H7 (cell line): ENCODE measurements around the gene SIGLECL1. TPM values are rescaled to one million over a fixed set of nuclear protein-coding genes. Genes with fewer than 3 reads are reported as not detected.

Experiments used
- DNase-seq: peaks from one replicate; pipeline ENCODE4 v3.0.0; 2012
- H3K27me3 ChIP-seq: 2 replicates; pipeline ENCODE4 v1.6.0; 2011; ENCODE audit warnings: mild to moderate bottlenecking, low read length; ENCODE audit not compliant: control insufficient read depth, insufficient read depth
- H3K36me3 ChIP-seq: replicated peaks from 2 replicates; pipeline ENCODE4 v1.5.1; 2011; ENCODE audit warnings: low read length; ENCODE audit not compliant: control insufficient read depth, insufficient read depth
- H3K4me3 ChIP-seq: 2 replicates; pipeline ENCODE4 v1.5.1; 2011; ENCODE audit warnings: low read depth, mild to moderate bottlenecking, control low read depth, low read length, moderate library complexity; ENCODE audit not compliant: insufficient read depth
- total RNA-seq: library from RNA; depleted of rRNA; stranded (reverse); fragments of >200 nt; shearing (Covaris generic); gene quantifications from 2 replicates; pipeline ENCODE4 v1.2.3, GENCODE V29; 2014; rRNA removed

The SIGLECL1 gene
- total RNA-seq, 1 experiment from 2014 or later, result not detected

GRCh38 chr19:51297406-51297805, 46.5 kb downstream of the SIGLECL1 start:
- Histone ChIP-seq H3K27me3 (no peaks in the 10 kb centered on the region), H3K4me3 (no peak overlapping the region), H3K36me3 (no peaks in the 10 kb centered on the region)
- no peak for DNase-seq

GRCh38 chr19:51301266-51301665, 50.4 kb downstream of the SIGLECL1 start:
- DNase-seq, result no peak
- Histone ChIP-seq H3K4me3 (no peak overlapping the region), H3K36me3 (no peaks in the 10 kb centered on the region), H3K27me3 (no peaks in the 10 kb centered on the region)

GRCh38 chr19:51305479-51305878, 54.6 kb downstream of the SIGLECL1 start:
- no peaks in the 10 kb centered on the region; the same call in 1 of the 2 replicates for H3K27me3 ChIP-seq
- no peaks in the 10 kb centered on the region for H3K36me3 ChIP-seq
- no peak overlapping the region for H3K4me3 ChIP-seq
- no peak for DNase-seq

- Histone ChIP-seq H3K27me3 (no peaks in the 10 kb centered on the region; the same call in 1 of the 2 replicates), H3K4me3 (peak within 1 kb of the TSS; percentile 60), H3K36me3 (0 out of 2 replicates have a peak, but pooled peaks cover 1% of the 10 kb centered on the region)
- peak; percentile 99 for DNase-seq
Measured at GRCh38 chr19:51311351-51312257, 60.7 kb downstream of the SIGLECL1 start, which contains the start of gene IGLON5. Gene IGLON5, plus strand, starts transcription at chr19:51311644. Its CDS starts 204 bp downstream, at chr19:51311848.

GRCh38 chr19:51316688-51317087, 65.8 kb downstream of the SIGLECL1 start:
- Histone ChIP-seq H3K36me3 (0 out of 2 replicates have a peak, but pooled peaks cover 1% of the 10 kb centered on the region), H3K27me3 (no peaks in the 10 kb centered on the region; the same call in 1 of the 2 replicates), H3K4me3 (no peak overlapping the region)
- DNase-seq, result peak; percentile 76

- no peak overlapping the region for H3K4me3 ChIP-seq
- DNase-seq, result no peak
- no peaks in the 10 kb centered on the region; the same call in 1 of the 2 replicates for H3K27me3 ChIP-seq
- H3K36me3 ChIP-seq, result 0 out of 2 replicates have a peak, but pooled peaks cover 1% of the 10 kb centered on the region
Measured at GRCh38 chr19:51317376-51317775, 66.5 kb downstream of the SIGLECL1 start.

GRCh38 chr19:51317968-51318367, 67.1 kb downstream of the SIGLECL1 start:
- Histone ChIP-seq H3K36me3 (0 out of 2 replicates have a peak, but pooled peaks cover 1% of the 10 kb centered on the region), H3K27me3 (no peaks in the 10 kb centered on the region), H3K4me3 (no peak overlapping the region)
- DNase-seq, result no peak

Other genes with a start within 250 kb of the SIGLECL1 start
- gene KLK8, start 249.5 kb upstream of the SIGLECL1 start, total RNA-seq, result 6.4 and 11.0 TPM in 2 replicates
- 0.14 and 2.4 TPM in 2 replicates for gene KLK10, start 231.4 kb upstream of the SIGLECL1 start, total RNA-seq
- gene KLK11, start 224.5 kb upstream of the SIGLECL1 start, total RNA-seq, result not detected in 2 replicates
- gene KLK12, start 216.1 kb upstream of the SIGLECL1 start, total RNA-seq, result not detected in 2 replicates
- 2.0 and 3.0 TPM in 2 replicates for gene KLK13, start 186.0 kb upstream of the SIGLECL1 start, total RNA-seq
- not detected in 2 replicates for gene KLK14, start 168.2 kb upstream of the SIGLECL1 start, total RNA-seq
- gene CTU1, start 142.7 kb upstream of the SIGLECL1 start, total RNA-seq, result 12.9 and 15.3 TPM in 2 replicates
- gene SIGLEC9, start 126.2 kb upstream of the SIGLECL1 start, total RNA-seq, result not detected in 2 replicates
- not detected in 2 replicates for gene SIGLEC7, start 108.8 kb upstream of the SIGLECL1 start, total RNA-seq
- 0.04 and 0.28 TPM in 2 replicates for gene CD33, start 26.0 kb upstream of the SIGLECL1 start, total RNA-seq
- 18.2 and 24.5 TPM in 2 replicates for gene IGLON5, start 60.6 kb downstream of the SIGLECL1 start, total RNA-seq
- 9.6 and 13.2 TPM in 2 replicates for gene VSIG10L, start 91.1 kb downstream of the SIGLECL1 start, total RNA-seq
- gene ETFB, start 115.3 kb downstream of the SIGLECL1 start, total RNA-seq, result 106 and 125 TPM in 2 replicates
- gene CLDND2, start 117.9 kb downstream of the SIGLECL1 start, total RNA-seq, result 0.89 and 1.2 TPM in 2 replicates
- not detected in 2 replicates for gene NKG7, start 121.6 kb downstream of the SIGLECL1 start, total RNA-seq
- not detected in 2 replicates for gene LIM2, start 136.9 kb downstream of the SIGLECL1 start, total RNA-seq
- gene C19orf84, start 139.5 kb downstream of the SIGLECL1 start, total RNA-seq, result 3.2 and 5.4 TPM in 2 replicates
- gene SIGLEC10, start 166.6 kb downstream of the SIGLECL1 start, total RNA-seq, result not detected in 2 replicates
- not detected in 2 replicates for gene SIGLEC8, start 207.4 kb downstream of the SIGLECL1 start, total RNA-seq
- not detected in 2 replicates for gene CEACAM18, start 227.5 kb downstream of the SIGLECL1 start, total RNA-seq